Stimulated activated CD8-positive, alpha-beta memory T cell treated with anti-CD3 and anti-CD28 coated beads, Interleukin-15, amount 100 ng/mL, for 4 hours (primary cell): ENCODE data around the gene CCL26.

ENCODE experiments used
- DNase-seq, 2 donors: peaks; one replicate each; pipeline ENCODE4 v3.0.0-alpha.2; 2020; ENCODE audit warnings: low read depth in 2 of 2

Gene CCL26, protein sequence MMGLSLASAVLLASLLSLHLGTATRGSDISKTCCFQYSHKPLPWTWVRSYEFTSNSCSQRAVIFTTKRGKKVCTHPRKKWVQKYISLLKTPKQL

DNA sequence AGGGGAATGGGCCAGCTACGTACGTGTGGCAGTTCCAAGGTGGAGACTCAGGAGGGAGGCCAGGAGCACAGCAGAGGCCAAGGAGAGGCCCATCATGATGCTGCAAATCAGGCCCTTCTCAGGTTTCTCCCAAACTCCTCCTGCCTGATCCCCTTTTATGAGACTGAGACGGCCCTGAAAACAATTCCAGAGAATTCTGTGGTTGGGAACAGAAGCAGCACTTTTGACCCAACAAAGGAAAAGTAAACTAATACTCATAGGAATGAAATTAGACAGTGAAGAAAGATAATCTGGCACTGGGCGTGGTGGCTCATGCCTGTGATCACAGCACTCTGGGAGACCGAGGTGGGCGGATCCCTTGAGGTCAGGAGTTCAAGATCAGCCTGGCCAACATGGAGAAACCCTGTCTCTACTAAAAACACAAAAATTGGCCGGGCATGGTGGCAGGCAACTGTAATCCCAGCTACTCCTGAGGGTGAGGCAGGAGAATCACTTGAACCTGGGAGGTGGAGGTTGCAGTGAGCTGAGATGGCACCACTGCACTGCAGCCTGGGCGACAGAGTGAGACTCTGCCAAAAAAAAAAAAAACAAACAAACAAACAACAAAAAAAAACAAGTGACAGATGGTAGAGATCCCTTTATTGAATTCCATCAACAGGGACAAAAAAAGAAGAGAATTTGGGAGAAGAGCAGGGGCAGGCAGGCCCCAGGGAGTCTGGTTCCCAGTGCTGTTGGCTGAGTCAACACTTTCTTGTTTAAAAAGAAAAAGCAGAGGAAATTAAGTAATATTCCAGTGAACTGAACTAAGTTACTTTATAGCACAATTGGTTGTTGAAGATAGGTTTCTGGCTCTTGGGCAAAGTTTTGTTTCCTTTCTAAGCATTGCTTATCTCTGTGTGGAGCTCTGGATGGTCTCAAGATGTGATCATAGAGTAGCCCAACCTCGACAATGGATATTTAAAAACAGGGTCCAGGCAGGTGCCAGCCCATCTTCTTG is at the start of gene CCL26:
CCL26 (minus strand) TSS at position 131 of the 997 bp plus-strand sequence; CDS start at position 96, 35 bp downstream.
- no peak for DNase-seq

DNA sequence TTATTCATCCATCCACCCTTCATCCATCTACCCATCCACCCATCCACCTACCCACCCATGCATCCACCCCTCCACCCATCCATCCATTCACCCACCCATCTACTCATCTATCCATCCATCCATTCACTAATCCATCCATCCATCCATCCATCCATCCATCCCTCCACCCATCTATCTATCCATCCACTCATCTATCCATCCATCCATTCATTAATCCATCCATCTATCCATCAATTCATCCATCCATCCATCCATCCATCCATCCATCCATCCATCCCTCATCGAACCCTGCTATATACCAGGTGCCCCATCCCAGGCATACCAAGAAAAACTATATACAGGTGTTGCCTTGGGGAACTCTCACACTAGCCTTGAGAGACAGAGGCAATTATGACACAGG is 48.7 kb upstream of the CCL26 start:
- no peak for DNase-seq

DNA sequence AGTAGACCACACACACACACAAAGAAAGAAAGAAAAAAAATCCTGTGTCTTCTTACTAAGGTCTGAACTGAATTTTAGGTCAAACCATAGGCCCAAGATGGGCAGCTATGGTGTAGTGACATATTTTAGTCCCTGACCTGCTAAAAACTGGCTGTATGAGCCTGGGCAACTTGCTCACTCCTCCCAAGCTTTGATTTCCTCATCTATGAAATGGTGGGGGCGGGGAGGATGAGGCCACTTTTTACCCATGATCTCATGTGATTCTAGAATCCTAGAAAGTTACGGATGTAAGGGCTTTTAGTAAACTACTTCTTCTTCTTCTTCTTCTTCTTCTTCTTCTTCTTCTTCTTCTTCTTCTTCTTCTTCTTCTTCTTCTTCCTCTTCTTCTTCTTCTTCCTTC is 47.7 kb upstream of the CCL26 start:
- no peak for DNase-seq

DNA sequence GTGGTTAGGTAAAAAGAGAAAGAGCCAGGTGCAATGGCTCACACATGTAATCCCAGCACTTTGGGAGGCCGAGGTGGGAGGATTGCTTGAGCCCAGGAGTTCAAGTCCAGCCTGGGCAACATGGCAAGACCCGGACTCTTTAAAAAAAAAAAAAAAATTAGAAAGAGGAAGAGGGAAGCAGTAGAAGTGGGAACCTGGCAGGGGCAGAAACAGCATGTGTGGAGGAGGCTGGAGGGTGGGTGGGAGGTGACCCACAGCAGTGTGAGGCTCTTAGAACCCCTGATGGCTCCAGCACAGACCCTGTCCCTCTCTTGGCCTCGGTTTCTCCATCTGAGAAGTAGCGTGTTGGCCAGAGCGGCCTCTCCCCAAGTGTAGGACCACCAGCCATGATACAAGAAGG is 46.5 kb upstream of the CCL26 start:
- no peak for DNase-seq

DNA sequence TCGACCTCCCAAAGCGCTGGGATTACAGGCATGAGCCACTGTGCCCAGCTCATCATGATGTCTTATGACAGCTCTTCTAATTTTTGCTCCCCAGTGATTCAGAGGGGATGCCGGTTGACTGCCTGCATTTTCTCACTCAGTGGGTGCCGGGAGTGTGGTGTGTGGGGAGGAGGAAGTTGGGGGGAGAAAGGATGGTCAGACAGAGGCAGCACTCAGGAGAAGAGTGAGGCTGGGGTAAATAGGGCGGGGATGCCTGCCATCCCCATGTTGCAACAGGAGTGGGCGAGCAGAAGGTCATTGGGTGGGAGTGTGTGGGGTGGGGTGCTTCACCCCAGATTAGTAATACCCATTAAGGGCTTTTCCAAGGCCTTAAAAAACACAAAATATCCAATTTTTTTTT is 45.1 kb upstream of the CCL26 start:
- DNase-seq: no peak

DNA sequence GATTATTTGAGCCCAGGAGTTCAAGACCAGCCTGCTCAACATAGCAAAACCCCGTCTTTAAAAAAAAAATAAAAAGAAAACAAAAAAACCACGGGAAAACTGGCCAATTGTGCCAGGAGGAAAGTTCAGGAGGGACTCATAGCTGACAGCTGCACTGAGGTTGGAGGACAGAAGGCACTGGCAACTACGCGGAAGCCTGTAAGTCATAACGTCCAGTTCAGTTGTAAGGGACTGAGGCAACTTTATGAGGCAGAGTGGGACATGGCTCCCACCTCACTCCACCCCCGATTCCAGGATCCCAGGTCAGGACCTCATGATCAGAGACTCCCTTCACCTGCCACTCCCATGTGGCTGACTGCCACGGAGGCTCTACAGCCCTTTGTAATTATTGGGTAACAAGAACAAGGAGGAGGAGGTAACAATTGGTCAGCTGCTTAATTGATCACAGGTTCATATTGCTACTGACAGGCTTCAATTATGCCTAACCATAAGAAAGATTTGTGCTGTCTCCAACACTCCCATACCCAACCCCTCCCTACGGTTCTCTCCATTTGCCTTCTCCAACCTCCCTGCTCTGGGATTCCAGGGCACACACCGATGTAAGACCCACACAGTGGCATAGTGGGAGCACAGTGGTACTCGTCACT is 43.5 kb upstream of the CCL26 start:
- no peak for DNase-seq

DNA sequence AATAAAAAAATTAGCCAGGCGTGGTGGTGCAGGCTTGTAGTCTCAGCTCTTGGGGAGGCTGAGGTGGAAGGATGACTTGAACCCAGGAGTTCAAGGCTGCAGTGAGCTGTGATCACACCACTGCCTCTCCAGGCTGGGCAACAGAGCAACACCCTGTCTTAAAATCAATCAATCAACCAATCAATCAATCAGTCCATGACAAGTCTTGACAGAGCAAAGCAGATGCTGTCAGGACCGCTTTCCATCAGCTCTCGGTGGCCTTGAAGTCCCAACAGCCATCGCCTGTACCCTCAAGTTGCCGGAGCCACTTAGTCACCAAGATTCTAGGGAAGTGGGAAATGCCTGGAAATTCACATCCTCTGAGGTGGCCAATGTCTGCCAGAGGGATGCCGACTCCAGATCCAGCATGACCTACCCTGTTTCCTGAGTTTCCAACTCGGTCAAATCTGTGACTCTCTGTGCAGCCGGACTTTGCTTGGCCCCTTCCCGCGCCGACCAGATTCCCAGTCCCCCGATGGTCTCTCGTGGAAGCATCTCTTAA is 42.5 kb upstream of the CCL26 start:
- DNase-seq: no peak

DNA sequence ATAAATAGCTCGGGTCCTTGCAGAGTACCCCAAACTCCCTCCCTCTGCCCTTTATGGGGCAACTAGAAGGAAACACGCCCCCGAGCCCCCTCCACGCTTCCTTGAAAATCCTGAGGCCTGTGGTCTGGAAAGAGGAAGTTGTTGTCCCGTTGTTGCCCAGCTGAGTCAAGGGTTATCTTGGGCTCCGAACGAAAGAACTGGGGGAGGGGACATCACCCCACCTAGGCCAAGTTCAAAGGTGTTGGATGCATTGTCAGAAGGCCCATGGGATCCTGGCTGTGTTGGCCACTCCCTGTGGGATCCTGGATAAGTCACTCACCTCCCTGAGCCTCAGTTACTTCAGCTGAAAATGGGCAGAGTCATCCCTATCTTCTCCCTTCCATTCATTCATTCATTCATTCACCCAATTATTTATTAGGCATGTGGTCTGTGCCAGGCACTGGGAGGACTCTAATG is 41.8 kb upstream of the CCL26 start, which contains the start of gene CCL24:
CCL24 (minus strand) TSS at position 26 of the 456 bp plus-strand sequence. CDS start 91 bp downstream, outside the sequence.
- no peak for DNase-seq

DNA sequence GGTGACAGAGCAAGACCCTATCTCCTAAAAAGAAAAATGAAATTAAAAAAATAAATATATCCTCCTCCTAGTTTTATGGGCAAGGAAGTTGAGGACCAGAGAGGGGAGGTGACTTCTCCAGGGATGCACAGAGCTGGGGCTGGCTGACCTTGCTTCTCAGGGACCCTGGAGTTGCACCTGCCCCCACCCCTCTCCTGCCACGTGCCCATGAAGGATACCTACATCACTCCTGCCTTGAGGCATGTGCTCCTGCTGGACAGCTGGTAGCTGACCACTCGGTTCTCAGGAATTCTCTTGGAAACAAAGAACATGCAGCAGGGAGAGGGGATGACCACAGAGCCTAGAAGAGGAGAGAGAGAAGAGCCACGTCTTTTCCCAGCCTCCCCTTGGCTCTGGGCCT is 41.1 kb upstream of the CCL26 start:
- DNase-seq: no peak

DNA sequence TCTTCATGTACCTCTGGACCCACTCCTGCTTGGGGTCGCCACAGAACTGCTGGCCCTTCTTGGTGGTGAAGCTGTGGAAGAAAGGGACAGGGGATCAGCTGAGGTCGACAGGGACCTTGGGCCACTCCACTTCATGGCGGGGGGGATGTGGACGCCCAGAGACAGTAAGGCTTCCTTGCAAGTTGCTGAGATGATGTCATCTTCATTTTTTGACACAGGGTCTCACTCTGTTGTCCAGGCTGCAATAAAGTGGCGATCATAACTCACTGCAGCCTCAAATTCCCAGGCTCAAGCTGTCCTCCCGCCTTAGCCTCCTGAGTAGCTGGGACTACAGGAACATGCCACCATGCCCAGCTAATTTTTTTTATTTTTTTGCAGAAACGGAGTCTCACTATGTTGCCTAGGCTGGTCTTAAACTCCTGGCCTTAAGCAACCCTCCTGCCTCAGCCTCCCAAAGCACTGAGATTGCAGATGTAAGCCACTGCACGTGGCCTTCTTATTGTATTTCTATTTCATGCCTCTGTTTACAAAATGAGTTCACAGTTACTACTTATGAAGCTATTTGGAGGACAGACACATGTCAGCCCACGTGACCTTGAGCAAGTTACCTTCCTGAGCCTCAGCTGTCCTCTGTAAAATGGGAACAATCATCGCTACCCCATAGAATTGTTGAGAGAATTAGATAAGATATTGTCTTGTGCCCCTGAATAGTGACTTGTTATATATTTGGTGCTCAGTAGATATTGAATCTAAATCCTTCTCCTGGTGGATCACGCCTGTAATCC is 40.1 kb upstream of the CCL26 start:
- DNase-seq: no peak

DNA sequence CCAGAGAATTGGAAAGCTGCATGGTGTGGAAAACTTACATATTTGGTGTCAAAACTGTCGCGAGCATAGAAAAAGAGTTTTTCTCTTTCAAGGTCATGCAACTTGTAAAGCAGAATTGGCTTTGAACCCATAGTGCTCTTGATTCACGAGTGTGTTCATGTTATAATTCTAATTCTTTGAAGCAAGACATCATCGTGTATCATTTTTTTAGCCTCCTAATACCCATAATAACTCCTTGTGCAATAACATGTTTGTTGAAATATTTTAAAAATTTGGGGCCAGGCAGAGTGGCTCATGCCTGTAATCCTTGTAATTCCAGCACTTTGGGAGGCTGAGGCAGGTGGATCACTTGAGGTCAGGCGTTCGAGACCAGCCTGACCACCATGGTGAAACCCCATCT is 37.4 kb upstream of the CCL26 start:
- no peak for DNase-seq

DNA sequence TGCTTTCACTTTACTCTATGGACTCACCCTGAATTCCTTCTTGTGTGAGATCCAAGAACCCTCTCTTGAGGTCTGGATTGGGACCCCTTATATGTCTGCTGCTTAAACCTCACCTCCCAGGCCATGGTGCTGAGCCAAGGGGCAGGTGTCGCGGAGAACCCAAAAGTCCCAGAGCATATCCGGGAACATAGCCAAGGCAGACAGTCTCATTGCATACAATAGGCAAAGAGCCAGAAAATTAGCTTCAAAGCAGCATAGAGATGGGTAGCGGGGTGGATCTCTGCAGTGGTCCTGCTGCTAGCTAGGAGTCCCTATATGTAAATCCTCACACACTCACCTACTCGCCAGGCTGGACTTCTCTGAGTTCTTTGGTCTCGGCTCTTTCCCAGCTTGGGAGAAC is 36.1 kb upstream of the CCL26 start:
- no peak for DNase-seq

DNA sequence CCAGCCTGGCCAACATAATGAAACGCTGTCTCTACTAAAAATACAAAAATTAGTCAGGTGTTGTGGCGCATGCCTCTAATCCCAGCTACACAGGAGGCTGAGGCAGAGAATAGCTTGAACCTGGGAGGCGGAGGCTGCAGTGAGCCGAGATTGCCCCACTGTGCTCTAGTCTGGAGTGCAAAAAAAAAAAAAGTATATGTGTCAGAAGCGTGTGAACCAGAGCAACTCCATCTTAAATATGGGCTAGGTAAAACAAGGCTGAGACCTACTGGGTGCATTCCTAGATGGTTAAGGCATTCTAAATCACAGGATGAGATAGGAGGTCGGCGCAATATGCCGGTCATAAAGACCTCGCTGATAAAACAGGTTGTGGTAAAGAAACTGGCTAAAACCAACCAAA is 35.4 kb upstream of the CCL26 start:
- DNase-seq: no peak

DNA sequence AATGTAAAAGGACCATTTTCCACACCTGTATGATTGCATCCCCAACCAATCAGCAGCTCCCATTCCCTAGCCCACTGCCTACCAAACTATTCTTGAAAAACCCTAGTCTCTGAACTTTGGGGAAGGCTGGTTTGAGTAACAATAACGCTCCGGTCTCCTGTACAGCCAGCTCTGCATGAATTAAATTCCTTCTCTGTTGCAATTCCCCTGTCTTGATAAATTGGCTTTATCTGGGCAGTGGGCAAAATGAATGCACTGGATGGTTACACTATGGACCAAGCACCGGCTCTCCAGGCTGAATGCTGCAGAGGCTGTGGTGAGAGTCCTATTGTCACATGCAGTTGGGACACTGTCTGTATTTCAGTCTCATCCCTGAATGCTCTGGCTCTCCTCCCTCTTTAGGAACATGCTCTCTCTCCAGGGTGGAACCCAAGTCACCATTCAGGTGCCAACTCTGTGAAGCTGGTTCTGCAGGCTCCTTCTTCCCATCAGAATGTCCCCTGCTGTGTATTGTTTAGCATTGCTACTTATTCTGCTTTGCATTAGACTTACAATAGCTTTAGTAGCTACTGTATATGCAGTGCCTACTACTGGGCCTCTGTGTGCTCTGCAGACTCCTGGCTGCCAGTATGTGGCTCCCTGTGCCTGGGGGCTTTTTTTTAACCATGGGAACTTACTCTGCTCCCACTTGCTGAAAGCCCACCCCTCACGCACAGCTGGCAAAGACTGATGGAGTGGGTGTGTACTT is 34.7 kb upstream of the CCL26 start:
- DNase-seq: no peak

DNA sequence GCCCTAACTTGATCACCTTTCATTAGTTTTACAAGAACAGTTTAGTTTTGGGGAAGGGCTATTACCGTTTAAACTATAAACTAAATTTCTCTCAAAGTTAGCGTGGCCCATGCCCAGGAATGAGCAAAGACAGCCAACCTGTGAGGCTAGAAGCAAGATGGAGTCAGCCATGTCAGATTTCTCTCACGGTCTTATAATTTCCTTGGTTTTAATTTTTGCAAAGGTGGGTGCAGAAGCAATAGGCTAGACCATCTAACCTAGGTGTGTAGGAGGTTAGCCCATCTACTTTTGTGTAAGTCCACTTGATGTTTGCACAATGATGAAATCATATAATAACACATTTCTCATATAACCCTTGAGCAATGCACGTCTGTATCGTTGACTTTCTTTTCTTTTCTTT is 32.7 kb upstream of the CCL26 start:
- no peak for DNase-seq

DNA sequence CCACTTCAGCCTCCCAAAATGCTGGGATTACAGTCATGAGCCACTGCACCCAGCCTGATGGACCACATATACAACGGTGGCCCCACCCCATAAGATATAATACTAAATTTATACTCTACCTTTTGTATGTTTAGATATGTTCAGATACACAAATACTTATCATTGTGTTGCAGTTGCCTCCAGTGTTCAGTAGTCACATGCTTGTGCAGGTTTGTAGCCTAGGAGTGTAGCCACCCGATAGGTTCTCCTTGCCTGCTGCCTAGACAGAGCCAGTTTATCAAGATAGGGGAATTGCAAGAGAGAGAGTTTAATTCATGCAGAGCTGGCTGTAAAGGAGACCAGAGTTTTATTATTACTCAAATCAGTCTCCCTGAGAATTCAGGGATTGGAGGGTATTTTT is 32.0 kb upstream of the CCL26 start:
- DNase-seq: no peak

DNA sequence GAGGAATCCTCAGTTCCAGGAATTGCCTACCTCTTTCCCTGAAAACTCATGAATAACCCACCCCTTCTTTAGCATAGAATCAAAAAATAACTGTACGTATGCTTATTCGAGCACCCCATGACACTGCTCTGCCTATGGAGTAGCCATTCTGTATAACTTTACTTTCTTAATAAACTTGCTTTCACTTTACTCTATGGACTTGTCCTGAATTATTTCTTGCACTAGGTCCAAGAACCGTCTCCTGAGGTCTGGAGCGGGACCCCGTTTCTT is 30.5 kb upstream of the CCL26 start:
- no peak for DNase-seq

DNA sequence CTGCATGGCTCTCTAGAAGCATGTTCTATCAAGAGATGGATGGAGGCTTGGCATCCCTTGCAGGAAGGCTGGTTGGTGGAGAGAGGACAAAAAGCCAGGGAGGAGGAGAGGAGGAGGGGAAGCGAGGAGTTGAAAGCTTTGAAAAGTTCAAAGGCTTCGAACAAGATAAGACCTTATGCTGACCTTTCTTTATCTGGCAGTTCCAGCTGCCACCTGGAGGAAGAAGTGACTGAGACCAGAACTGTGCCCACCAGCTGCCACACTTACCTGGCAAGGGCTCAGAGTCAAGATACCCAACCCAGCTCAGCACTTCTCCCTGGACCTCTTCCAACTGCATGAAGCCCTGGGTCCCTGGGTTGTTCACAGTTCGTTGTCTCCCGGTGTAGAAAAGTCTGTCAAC is 26.8 kb upstream of the CCL26 start:
- no peak for DNase-seq

DNA sequence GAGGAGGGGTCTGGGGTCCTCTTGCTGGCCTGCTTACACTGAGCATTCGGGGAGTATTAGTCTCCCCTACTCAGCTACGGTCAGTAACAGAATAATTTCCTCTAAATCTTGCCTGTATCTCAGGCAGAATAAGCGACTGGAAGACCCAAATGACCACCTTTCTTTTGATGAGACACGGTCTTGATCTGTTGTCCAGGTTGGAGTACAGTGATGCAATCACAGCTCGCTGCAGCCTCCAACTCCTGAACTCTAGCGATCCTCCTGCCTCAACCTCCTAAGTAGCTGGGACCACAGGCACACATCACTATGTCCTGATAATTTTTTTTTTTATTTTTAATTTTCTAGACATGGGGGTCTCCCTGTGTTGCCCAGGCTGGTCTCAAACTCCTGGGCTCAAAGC is 24.4 kb upstream of the CCL26 start:
- no peak for DNase-seq

DNA sequence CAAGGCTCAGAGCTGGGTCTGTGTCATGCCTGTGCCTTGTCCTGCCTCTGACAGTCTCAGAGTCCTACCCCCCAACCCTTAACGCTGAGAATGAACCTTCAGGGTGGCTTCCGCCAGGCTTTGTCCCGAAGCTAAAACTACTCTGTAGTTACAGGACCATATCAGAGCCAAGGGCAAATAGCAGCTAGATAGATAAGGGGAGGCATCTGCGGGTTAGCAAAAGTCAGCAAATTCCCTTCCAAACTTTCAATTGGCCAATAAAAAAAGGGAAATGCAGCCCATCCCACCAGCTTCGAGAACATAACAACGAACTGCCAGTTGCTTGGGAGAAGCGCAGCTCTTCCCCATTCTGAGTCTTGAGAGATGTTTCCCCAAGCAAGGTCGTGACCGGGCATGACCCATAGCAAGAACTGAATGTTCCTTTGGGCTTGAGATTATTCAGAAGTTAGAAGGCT is 23.8 kb upstream of the CCL26 start:
- no peak for DNase-seq

DNA sequence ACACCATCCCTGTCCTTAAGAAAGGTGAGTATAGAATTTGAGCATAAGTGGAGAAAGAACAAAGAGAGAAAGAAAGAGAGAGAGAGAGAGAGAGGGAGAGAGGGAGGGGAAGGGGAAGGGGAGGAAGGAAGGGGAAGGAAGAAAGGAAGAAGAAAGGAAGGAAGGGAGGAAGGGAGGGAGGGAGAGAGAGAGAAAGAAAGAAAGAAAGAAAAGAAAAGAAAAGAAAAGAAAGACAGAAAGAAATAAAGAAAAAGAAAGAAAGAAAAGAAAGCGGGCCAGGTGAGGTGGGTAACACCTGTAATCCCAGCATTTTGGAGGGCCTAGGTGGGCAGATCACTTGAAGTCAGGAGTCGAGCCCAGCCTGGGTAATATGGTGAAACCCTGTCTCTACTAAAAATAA is 21.7 kb upstream of the CCL26 start:
- no peak for DNase-seq
